Large intestine (tissue), 3 donors: Measurements from ENCODE around the gene SNTG2. TPM values are rescaled to one million over a fixed set of nuclear protein-coding genes. Genes with fewer than 3 reads are reported as not detected.

Experiments
- DNase-seq, 2 donors: peaks; one replicate each; pipeline versions ENCODE4 v3.0.0 to v3.0.0-alpha.2; 2013
- H3K27ac ChIP-seq: one replicate; pipeline ENCODE4 v1.5.1; 2013; ENCODE audit warnings: low read length
- H3K27me3 ChIP-seq: 2 replicates; pipeline ENCODE4 v1.6.1; 2013; ENCODE audit warnings: low read length; ENCODE audit not compliant: control insufficient read depth, insufficient read depth
- H3K36me3 ChIP-seq: 2 replicates; pipeline ENCODE4 v1.6.1; 2013; ENCODE audit warnings: low read length; ENCODE audit not compliant: control insufficient read depth, insufficient read depth
- H3K4me1 ChIP-seq: one replicate; pipeline ENCODE4 v1.6.1; 2013; ENCODE audit warnings: low read length; ENCODE audit not compliant: control insufficient read depth, insufficient read depth
- H3K4me3 ChIP-seq: one replicate; pipeline ENCODE4 v1.5.1; 2013; ENCODE audit warnings: low read length
- H3K9me3 ChIP-seq: one replicate; pipeline ENCODE4 v1.6.1; 2013; ENCODE audit warnings: mild to moderate bottlenecking, low read depth, low read length, moderate library complexity; ENCODE audit not compliant: control insufficient read depth
- WGBS: methylation state at CpG from one replicate; pipeline ENCODE4 v1.1.5; 2013; ENCODE audit warnings: low lambda C conversion rate; ENCODE audit not compliant: insufficient coverage; 5-methylcytosine and 5-hydroxymethylcytosine counted together
- polyA plus RNA-seq: library from polyadenylated mRNA; unstranded; fragments of 120-200 nt; gene quantifications from one replicate; pipeline ENCODE4 v1.2.1, GENCODE V29; 2013

SNTG2 gene
- polyA plus RNA-seq, 1 donor: 0.48 TPM

DNA sequence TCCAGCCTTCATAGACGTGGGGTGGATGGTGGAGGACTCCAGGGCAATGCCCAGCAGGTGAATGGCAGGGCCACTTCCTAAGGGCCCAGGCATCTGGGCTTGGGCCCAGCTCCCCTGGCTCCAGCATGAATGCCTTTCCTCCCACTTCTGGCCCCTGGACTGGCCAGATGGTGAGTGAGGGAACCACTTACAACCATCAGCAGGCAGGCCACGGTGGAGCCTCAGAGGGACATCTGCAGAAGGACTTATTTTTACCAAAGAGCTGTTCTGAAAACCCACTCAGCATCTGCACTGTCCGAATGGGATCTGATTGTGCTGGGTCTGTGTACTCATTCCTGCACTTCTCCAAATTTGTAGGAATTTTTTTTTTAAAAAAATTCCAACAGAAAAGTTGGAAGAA lies 69.6 kb downstream of the SNTG2 start:
- H3K4me1 ChIP-seq: no peaks in the 10 kb centered on the region
- no peak overlapping the region for H3K4me3 ChIP-seq
- no peak for DNase-seq
- no peaks in the 10 kb centered on the region for H3K36me3 ChIP-seq
- no peaks in the 10 kb centered on the region for H3K9me3 ChIP-seq
- no CpG with 5 or more reads among the region's 3 CpGs for WGBS
- H3K27ac ChIP-seq: no peak overlapping the region
- no peaks in the 10 kb centered on the region for H3K27me3 ChIP-seq

DNA sequence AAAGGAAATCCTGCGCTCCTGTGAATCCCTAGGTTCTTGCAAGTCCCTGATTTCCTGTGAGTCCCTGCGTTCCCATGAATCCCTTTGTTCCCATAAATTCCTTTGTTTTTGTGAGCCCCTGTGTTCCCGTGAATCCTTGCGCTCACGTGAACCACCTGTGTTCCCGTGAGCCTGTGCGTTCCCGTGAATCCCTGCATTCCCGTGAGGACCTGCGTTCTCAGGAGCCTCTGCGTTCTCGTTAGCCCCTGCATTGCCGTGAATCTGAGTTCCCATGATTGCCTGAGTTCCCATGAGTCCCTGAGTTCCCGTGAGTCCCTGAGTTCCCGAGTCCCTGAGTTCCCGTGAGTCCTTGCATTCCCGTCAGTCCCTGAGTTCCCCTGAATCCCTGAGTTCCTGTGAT lies 71.5 kb downstream of the SNTG2 start:
- Histone ChIP-seq H3K4me3 (no peak overlapping the region), H3K4me1 (no peaks in the 10 kb centered on the region), H3K36me3 (no peaks in the 10 kb centered on the region), H3K9me3 (no peaks in the 10 kb centered on the region), H3K27ac (no peak overlapping the region), H3K27me3 (no peaks in the 10 kb centered on the region)
- 100% methylated on average over 6 of the region's 17 CpGs for WGBS
- no peak for DNase-seq

DNA sequence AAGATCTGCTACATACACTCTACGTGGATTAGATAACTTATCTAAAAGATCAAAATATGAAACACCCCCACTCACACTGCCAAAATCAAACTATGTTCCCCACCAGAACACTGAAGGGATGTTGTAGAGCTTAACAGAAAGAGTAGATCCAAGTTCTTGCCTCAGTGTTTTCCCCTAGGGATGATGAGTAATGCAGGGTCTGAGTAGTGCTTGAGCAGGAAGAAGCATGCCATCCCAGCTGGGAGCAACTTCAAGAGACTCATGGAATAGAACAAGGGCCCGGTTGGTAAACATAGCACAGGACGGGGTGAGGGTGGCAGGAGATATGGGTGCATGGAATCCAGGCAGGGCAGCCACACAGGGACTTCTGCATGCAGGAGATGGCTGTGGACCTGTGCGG lies 74.3 kb downstream of the SNTG2 start:
- 40% methylated on average over 1 of the region's 4 CpGs for WGBS
- Histone ChIP-seq H3K9me3 (no peaks in the 10 kb centered on the region), H3K4me1 (no peaks in the 10 kb centered on the region), H3K27me3 (no peaks in the 10 kb centered on the region), H3K4me3 (no peak overlapping the region), H3K27ac (no peak overlapping the region), H3K36me3 (no peaks in the 10 kb centered on the region)
- no peak for DNase-seq

DNA sequence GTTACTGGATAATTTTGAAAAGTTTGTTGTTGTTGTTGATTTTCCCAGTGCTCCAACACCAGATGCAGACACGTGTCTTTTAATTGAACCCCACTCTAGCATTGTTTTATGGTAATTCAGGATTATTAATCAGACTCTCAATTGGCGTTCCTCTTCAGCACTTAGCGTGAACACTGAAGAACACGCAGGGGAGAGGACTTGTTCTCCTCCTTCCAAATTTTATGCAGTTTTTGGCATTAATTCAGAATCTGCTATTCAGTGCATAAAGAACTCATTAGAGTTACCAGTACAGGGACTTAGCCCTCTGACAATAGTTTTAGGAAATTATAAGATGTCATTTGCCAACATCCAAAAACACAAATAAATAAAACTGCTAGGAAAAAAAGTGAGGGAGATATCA lies 75.5 kb downstream of the SNTG2 start:
- WGBS: no CpG with 5 or more reads among the region's 4 CpGs
- Histone ChIP-seq H3K9me3 (no peaks in the 10 kb centered on the region), H3K4me3 (no peak overlapping the region), H3K4me1 (no peaks in the 10 kb centered on the region), H3K27ac (no peak overlapping the region), H3K36me3 (no peaks in the 10 kb centered on the region), H3K27me3 (no peaks in the 10 kb centered on the region)
- no peak for DNase-seq

DNA sequence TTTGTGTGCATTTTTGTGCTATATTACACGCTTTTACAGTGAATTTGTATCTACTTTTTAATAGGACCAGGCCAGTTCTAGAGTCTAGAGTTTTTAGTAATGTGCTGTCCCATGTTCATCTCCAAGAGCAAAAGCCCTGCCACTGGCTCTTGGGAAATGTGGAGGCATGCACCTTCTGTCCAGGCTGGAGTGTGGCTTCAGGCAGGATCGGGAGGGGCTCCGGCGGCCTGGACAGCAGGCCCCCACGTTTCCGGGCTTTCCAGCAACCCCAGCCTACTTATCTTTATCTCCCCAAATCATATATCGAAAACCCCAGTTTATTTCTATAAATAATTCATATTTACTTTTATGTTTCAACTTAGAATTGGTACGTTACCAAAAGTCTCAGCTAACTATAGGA lies 78.2 kb downstream of the SNTG2 start:
- Histone ChIP-seq H3K9me3 (no peaks in the 10 kb centered on the region), H3K4me1 (no peaks in the 10 kb centered on the region), H3K27me3 (no peaks in the 10 kb centered on the region), H3K27ac (no peak overlapping the region), H3K36me3 (no peaks in the 10 kb centered on the region), H3K4me3 (no peak overlapping the region)
- no peak for DNase-seq
- 92% methylated on average over 2 of the region's 8 CpGs for WGBS

DNA sequence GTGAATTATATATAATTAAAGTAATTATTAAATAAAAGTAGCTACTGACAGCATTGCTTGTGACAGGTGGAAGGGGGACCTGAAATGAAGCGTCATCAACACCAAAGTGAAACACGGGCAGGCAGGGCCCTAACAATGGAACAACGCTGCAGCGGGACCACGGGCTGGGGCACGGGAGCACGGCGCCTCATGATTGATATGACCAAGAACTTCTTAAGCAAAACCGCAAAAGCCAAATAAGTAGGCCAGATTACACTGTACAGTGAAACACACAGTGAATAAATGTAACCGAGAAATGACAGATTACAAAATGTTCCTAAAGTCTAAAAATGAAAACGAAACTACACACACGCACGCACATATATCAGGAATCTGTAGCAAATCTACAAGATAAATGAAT lies 81.4 kb downstream of the SNTG2 start:
- Histone ChIP-seq H3K4me3 (no peak overlapping the region), H3K9me3 (no peaks in the 10 kb centered on the region), H3K36me3 (no peaks in the 10 kb centered on the region), H3K27me3 (no peaks in the 10 kb centered on the region), H3K27ac (no peak overlapping the region), H3K4me1 (no peaks in the 10 kb centered on the region)
- no peak for DNase-seq
- WGBS: 95% methylated on average over 3 of the region's 13 CpGs

DNA sequence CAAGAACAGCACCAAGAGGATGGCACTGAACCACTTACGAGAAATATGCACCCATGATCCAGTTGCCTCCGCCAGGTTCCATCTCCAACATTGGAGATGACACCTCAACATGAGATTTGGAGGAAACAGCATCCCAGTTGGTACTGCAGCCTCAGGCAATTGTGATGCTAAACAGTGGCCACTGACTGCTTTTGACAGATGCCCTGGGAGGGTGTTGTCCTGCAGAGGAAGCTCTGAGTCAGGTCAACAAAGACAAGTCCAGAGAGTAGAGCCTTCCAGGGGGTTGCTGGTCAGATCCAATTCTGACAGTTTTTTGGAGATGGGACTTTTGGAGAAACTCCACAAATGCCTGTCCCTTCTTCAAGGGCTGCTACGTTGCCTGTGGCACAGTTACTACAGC lies 82.4 kb downstream of the SNTG2 start:
- WGBS: no CpG with 5 or more reads among the region's 3 CpGs
- DNase-seq: no peak
- no peaks in the 10 kb centered on the region for H3K4me1 ChIP-seq

DNA sequence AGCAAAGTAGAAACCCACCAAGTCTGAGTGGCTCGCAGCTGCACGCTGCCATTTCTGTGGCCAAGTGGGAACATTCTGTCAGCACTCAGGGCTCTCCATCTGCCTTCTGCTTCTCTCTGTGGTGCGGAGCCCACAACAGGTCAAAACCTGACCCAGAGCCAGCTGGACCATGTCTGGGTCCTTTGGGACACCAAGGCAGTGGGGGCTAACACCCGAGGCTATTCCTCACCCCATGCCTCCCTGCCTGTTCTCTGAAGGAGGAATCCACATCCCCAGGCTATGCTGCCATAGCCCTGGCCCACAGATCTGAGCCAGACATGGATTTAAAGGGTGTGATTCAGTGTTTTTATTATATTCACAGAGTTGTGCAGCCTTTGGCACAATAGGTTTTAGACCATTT lies 86.4 kb downstream of the SNTG2 start:
- no CpG with 5 or more reads among the region's 4 CpGs for WGBS
- DNase-seq: no peak
- no peak overlapping the region for H3K27ac ChIP-seq

More for the DNA sequence above, 82.4 kb downstream of the SNTG2 start:
- H3K36me3 ChIP-seq: no peaks in the 10 kb centered on the region
- no peak overlapping the region for H3K4me3 ChIP-seq
- no peaks in the 10 kb centered on the region for H3K9me3 ChIP-seq
- H3K27me3 ChIP-seq: no peaks in the 10 kb centered on the region
- H3K27ac ChIP-seq: no peak overlapping the region

DNA sequence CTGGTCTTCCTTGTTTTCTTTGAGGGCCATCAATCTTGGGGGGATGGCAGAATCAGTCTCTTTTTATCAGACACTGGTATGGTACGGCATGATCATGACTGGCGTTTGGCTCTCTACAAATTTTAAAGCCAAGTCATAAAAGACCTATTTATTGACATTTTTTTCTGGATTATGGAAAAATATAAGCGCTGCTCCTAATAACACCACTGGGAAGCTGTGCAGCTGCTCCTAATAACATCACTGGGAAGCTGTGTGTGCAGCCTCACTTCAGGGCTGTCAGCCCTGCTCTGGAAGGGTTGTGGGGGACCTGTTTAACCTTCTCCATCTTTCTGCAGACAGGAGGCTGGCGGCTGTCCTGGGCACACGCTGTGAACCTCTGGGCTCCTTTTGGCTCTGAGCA lies 88.9 kb downstream of the SNTG2 start:
- Histone ChIP-seq H3K4me1 (no peaks in the 10 kb centered on the region), H3K27ac (no peak overlapping the region), H3K27me3 (no peaks in the 10 kb centered on the region), H3K9me3 (no peaks in the 10 kb centered on the region), H3K4me3 (no peak overlapping the region), H3K36me3 (no peaks in the 10 kb centered on the region)
- no peak for DNase-seq
- WGBS: no CpG with 5 or more reads among the region's 5 CpGs

More for the DNA sequence above, 86.4 kb downstream of the SNTG2 start:
- no peaks in the 10 kb centered on the region for H3K4me1 ChIP-seq
- H3K9me3 ChIP-seq: no peaks in the 10 kb centered on the region
- no peaks in the 10 kb centered on the region for H3K27me3 ChIP-seq
- no peaks in the 10 kb centered on the region for H3K36me3 ChIP-seq
- no peak overlapping the region for H3K4me3 ChIP-seq

DNA sequence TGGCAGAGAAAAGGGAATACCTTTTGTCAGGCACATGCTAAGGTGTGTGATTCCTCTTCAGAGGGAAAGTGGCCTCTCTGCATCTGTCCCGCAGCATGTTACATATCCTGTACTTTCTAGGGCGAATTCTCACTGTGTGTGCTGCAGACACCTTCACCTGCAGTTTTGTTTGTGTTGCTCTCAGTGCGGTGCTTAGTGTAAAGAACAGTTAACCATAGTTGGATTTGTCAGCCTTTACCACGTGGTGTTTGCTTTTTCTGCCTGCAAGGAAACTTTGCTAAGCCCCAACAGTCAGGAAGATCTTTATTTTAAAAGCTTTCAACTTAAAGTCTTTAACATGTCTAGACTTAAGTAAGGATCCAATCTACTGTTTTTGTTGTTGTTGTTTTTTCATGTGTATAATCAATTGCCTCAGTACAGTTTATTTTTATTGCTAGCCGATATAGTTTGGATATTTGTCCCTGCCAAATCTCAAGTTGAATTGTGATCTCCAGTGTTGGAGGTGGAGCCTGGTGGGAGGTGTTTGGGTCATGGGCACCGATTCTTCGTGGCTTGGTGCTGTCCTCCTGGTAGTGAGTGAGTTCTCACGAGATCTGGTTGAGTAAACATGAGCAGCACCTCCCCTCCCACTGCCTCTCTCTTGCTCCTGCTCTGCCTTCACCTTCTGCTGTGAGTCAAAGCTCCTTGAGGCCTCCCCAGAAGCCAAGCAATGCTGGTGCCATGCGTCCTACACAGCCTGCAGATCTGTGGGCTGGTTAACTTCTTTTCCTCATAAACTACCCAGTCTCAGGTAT lies 90.6 kb downstream of the SNTG2 start:
- Histone ChIP-seq H3K4me3 (no peak overlapping the region), H3K4me1 (no peaks in the 10 kb centered on the region), H3K36me3 (no peaks in the 10 kb centered on the region), H3K9me3 (no peaks in the 10 kb centered on the region), H3K27me3 (no peaks in the 10 kb centered on the region), H3K27ac (no peak overlapping the region)
- no CpG with 5 or more reads among the region's 9 CpGs for WGBS
- DNase-seq: no peak

DNA sequence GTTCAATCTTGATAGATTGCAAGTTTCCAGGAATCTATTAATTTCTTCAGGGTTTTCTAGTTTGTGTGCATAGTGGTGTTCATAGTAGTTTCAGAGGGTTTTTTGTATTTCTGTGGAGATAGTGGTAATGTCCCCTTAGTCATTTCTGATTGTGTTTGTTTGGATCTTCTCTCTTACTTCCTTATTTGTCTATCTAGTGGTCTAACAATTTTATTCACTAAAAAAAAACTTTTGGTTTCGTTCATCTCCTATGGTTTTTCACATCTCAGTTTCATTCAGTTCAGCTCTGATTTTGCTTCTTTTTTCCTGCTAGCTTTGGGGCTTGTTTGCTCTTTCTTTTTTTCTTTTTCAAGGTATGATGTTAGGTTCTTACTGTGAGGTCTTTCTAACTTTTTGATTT lies 94.5 kb downstream of the SNTG2 start:
- no peaks in the 10 kb centered on the region for H3K4me1 ChIP-seq
- no peak overlapping the region for H3K4me3 ChIP-seq
- H3K36me3 ChIP-seq: no peaks in the 10 kb centered on the region
- 90% methylated on average over 1 of the region's 1 CpG for WGBS
- no peaks in the 10 kb centered on the region for H3K27me3 ChIP-seq
- no peak overlapping the region for H3K27ac ChIP-seq
- no peak for DNase-seq
- no peaks in the 10 kb centered on the region for H3K9me3 ChIP-seq
